Breast epithelium (tissue), 3 donors: ENCODE data around the gene SPPL2B.

Experiments used
- POLR2A ChIP-seq: fragments of 450-650 bp; IDR thresholded peaks from one replicate; pipeline ENCODE4 v1.6.1; 2016; ENCODE audit warnings: antibody characterized with exemption, mild to moderate bottlenecking, moderate library complexity
- POLR2AphosphoS5 ChIP-seq, 3 donors: sonication (generic); formaldehyde crosslinking; IDR thresholded peaks; one replicate each; pipeline ENCODE4 v1.6.1; 2017; ENCODE audit warnings: antibody characterized with exemption in 3 of 3
- TF ChIP-seq, protein P1 (sequence below), 3 donors: fragments of 450-650 bp; IDR thresholded peaks; one replicate each; pipeline ENCODE4 v1.5.1; 2016 to 2017; ENCODE audit warnings: antibody characterized with exemption in 3 of 3, mild to moderate bottlenecking in 3 of 3, moderate library complexity in 3 of 3

DNA sequence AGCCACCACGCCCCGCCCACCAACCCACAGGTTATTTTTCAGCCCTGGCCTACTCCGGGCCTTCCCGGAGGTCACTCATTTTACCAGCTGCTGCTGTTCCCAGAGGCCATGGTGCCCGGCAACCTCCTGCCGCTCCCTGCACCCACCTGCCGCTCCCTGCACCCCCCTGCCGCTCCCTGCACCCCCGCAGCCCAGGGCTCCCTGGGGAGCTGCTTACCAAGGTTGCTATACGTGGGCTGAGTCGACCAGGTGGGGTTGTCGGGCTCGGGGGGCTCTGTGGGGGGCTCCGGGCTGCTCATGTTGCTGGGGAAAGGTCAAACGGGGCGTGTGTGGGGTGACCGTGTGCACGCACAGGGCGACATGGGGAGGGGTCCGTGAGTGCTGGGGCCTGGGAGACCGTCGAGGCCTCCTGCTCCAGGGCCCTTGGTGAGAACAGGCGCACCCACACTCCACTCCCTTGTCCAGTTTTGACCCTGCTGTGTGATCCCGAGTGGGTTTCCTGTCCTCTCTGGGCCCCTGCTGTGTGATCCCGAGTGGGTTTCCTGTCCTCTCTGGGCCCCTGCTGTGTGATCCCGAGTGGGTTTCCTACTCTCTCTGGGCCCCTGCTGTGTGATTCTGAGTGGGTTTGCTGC is 47.7 kb upstream of the SPPL2B start:
- TF ChIP-seq, protein P1, sequence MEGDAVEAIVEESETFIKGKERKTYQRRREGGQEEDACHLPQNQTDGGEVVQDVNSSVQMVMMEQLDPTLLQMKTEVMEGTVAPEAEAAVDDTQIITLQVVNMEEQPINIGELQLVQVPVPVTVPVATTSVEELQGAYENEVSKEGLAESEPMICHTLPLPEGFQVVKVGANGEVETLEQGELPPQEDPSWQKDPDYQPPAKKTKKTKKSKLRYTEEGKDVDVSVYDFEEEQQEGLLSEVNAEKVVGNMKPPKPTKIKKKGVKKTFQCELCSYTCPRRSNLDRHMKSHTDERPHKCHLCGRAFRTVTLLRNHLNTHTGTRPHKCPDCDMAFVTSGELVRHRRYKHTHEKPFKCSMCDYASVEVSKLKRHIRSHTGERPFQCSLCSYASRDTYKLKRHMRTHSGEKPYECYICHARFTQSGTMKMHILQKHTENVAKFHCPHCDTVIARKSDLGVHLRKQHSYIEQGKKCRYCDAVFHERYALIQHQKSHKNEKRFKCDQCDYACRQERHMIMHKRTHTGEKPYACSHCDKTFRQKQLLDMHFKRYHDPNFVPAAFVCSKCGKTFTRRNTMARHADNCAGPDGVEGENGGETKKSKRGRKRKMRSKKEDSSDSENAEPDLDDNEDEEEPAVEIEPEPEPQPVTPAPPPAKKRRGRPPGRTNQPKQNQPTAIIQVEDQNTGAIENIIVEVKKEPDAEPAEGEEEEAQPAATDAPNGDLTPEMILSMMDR (IDR thresholded peaks at IDR 0.05), result no peak
- TF ChIP-seq POLR2AphosphoS5 (IDR thresholded peaks at IDR 0.05) (no peak), POLR2A (no peak)
